Measurements from ENCODE around the gene ZNF267. TPM values are rescaled to one million over a fixed set of nuclear protein-coding genes. Genes with fewer than 3 reads are reported as not detected.
"Not testable (repeated sequence)": the region's sequence is repeated elsewhere in the genome, so short reads cannot be mapped to it uniquely, and the experiment has no call there.

ZNF267 gene
- 29.1 and 32.9 TPM in 2 replicates for total RNA-seq

- DNase-seq (ENCODE audit: low read depth, low spot score), result peak; percentile 73
Measured at GRCh38 chr16:31873556-31874365, at the start of gene ZNF267. ZNF267 (plus strand) TSS chr16:31873807; CDS start chr16:31873967, 160 bp downstream.

- no peak for DNase-seq (ENCODE audit: low read depth, low spot score)
Measured at GRCh38 chr16:31833047-31833446, 40.6 kb upstream of the ZNF267 start.

- DNase-seq (ENCODE audit: low read depth, low spot score), result not testable (repeated sequence)
Measured at GRCh38 chr16:31836396-31836795, 37.2 kb upstream of the ZNF267 start.

- no peak for DNase-seq (ENCODE audit: low read depth, low spot score)
Measured at GRCh38 chr16:31842864-31843263, 30.7 kb upstream of the ZNF267 start.

GRCh38 chr16:31848572-31848971 lies 25.0 kb upstream of the ZNF267 start:
- not testable (repeated sequence) for DNase-seq (ENCODE audit: low read depth, low spot score)

GRCh38 chr16:31853291-31853690 lies 20.3 kb upstream of the ZNF267 start:
- DNase-seq (ENCODE audit: low read depth, low spot score), result no peak

GRCh38 chr16:31860508-31860907 lies 13.1 kb upstream of the ZNF267 start:
- DNase-seq (ENCODE audit: low read depth, low spot score), result no peak

- no peak for DNase-seq (ENCODE audit: low read depth, low spot score)
Measured at GRCh38 chr16:31861455-31861854, 12.2 kb upstream of the ZNF267 start.

GRCh38 chr16:31862761-31863160 lies 10.8 kb upstream of the ZNF267 start:
- no peak for DNase-seq (ENCODE audit: low read depth, low spot score)

- no peak for DNase-seq (ENCODE audit: low read depth, low spot score)
Measured at GRCh38 chr16:31868164-31868563, 5.4 kb upstream of the ZNF267 start.

GRCh38 chr16:31868691-31869167 lies 4.9 kb upstream of the ZNF267 start:
- DNase-seq (ENCODE audit: low read depth, low spot score), result peak; percentile 33

GRCh38 chr16:31869511-31870201 lies 4.0 kb upstream of the ZNF267 start:
- peak; percentile 97 for DNase-seq (ENCODE audit: low read depth, low spot score)

GRCh38 chr16:31870809-31871208 lies 2.8 kb upstream of the ZNF267 start:
- no peak for DNase-seq (ENCODE audit: low read depth, low spot score)

GRCh38 chr16:31871510-31871909 lies 2.1 kb upstream of the ZNF267 start:
- DNase-seq (ENCODE audit: low read depth, low spot score), result no peak

GRCh38 chr16:31872201-31872600 lies 1.4 kb upstream of the ZNF267 start:
- DNase-seq (ENCODE audit: low read depth, low spot score), result no peak

- DNase-seq (ENCODE audit: low read depth, low spot score), result no peak
Measured at GRCh38 chr16:31874366-31875111, 932 bp downstream of the ZNF267 start.

GRCh38 chr16:31875112-31875803 lies 1.7 kb downstream of the ZNF267 start:
- no peak for DNase-seq (ENCODE audit: low read depth, low spot score)

- DNase-seq (ENCODE audit: low read depth, low spot score), result no peak
Measured at GRCh38 chr16:31875928-31876547, 2.4 kb downstream of the ZNF267 start.

GRCh38 chr16:31876951-31877828 lies 3.6 kb downstream of the ZNF267 start:
- DNase-seq (ENCODE audit: low read depth, low spot score), result peak; percentile 62
